Keratinocyte (primary cell): ENCODE measurements around the gene CPLANE2. TPM values are rescaled to one million over a fixed set of nuclear protein-coding genes. Genes with fewer than 3 reads are reported as not detected.
A peak's percentile ranks its signal among the peaks of the same experiment; 100 is the strongest.

Source experiments
- DNase-seq: peaks from one replicate; pipeline ENCODE4 v3.0.0-alpha.2; 2011; ENCODE audit warnings: low read depth, missing footprints, low spot score
- FAIRE-seq: peaks from 2 replicates; lab custom pipeline; 2011; peaks lifted over from hg19 to GRCh38; lab: Jason Lieb, UNC
- H2AFZ ChIP-seq: 2 replicates; pipeline ENCODE4 v1.6.0; 2012; ENCODE audit warnings: low read length, control low read depth, inconsistent platforms; ENCODE audit not compliant: control insufficient read depth
- H3K27ac ChIP-seq: 2 replicates; pipeline ENCODE4 v1.5.1; 2011; ENCODE audit warnings: low read length; ENCODE audit not compliant: control insufficient read depth, insufficient read depth
- H3K27me3 ChIP-seq: 3 replicates; pipeline ENCODE4 v1.6.0; 2011; ENCODE audit warnings: low read length; ENCODE audit not compliant: control insufficient read depth, insufficient read depth; ENCODE audit errors: extremely low read depth
- H3K36me3 ChIP-seq, 2 experiments: 2 replicates in 1 of 2; 3 replicates in 1 of 2; pipeline ENCODE4 v1.5.1; 2011; ENCODE audit warnings: low read length in 2 of 2, mild to moderate bottlenecking in 1 of 2; ENCODE audit not compliant: control insufficient read depth in 2 of 2, insufficient read depth in 2 of 2; ENCODE audit errors: extremely low read depth in 1 of 2
- H3K4me1 ChIP-seq: 3 replicates; pipeline ENCODE4 v1.5.1; 2011; ENCODE audit warnings: low read length; ENCODE audit not compliant: control insufficient read depth, insufficient read depth; ENCODE audit errors: extremely low read depth
- H3K4me2 ChIP-seq: 3 replicates; pipeline ENCODE4 v1.6.0; 2011; ENCODE audit warnings: low read depth, low read length; ENCODE audit not compliant: control insufficient read depth, insufficient read depth; ENCODE audit errors: extremely low read depth
- H3K4me3 ChIP-seq, 3 experiments: fragments of 200-600 bp in 1 of 3; sonication (generic) in 1 of 3; 2 replicates in 2 of 3; 3 replicates in 1 of 3; pipeline ENCODE4 v1.5.1; 2011 to 2016; ENCODE audit warnings: low read length in 3 of 3, mild to moderate bottlenecking in 3 of 3, control low read depth in 2 of 3, inconsistent platforms in 1 of 3, low read depth in 1 of 3, mixed read lengths in 1 of 3, mixed run types in 1 of 3, moderate library complexity in 1 of 3; ENCODE audit not compliant: control insufficient read depth in 2 of 3, insufficient read depth in 2 of 3; ENCODE audit errors: extremely low read depth in 1 of 3
- H3K79me2 ChIP-seq: 2 replicates; pipeline ENCODE4 v1.6.0; 2012; ENCODE audit warnings: low read length; ENCODE audit not compliant: control insufficient read depth, insufficient read depth
- H3K9ac ChIP-seq: 3 replicates; pipeline ENCODE4 v1.6.0; 2011; ENCODE audit warnings: low read length; ENCODE audit not compliant: control insufficient read depth, insufficient read depth; ENCODE audit errors: extremely low read depth
- H3K9me1 ChIP-seq: 3 replicates; pipeline ENCODE4 v1.6.0; 2011; ENCODE audit warnings: low read length; ENCODE audit not compliant: control insufficient read depth, insufficient read depth; ENCODE audit errors: extremely low read depth
- H3K9me3 ChIP-seq: 2 replicates; pipeline ENCODE4 v1.5.1; 2012; ENCODE audit warnings: low read depth, low read length; ENCODE audit not compliant: control insufficient read depth
- H4K20me1 ChIP-seq: 3 replicates; pipeline ENCODE4 v1.6.0; 2011; ENCODE audit warnings: low read length; ENCODE audit not compliant: control insufficient read depth, insufficient read depth; ENCODE audit errors: extremely low read depth
- EZH2 ChIP-seq: IDR thresholded peaks from one replicate; pipeline ENCODE4 v1.6.1; 2012; ENCODE audit warnings: inconsistent platforms, mild to moderate bottlenecking, low read length, moderate library complexity
- dilution Hi-C: fragments of 300-500 bp; cut with MboI; formaldehyde crosslinking; loops from one replicate; pipeline ENCODE4 v1.7.0; 2020; ENCODE audit warnings: low sequenced_read_pairs; ENCODE audit not compliant: extremely low pct_ligation_motif_present
- polyA plus RNA-seq, 5 experiments: library from polyadenylated mRNA; depleted of rRNA in 3 of 5; stranded (reverse) in 3 of 5; stranded (forward) in 1 of 5; unstranded in 1 of 5; fragments of >200 nt; gene quantifications; 1 replicate in 1 of 5; 2 replicates in 3 of 5; 3 replicates in 1 of 5; pipeline versions ENCODE4 v1.2.1 to v1.2.3, GENCODE V29; 2011 to 2012; ENCODE audit warnings: missing spikeins in 2 of 5, low read depth in 1 of 5, low replicate concordance in 1 of 5
- small RNA-seq, 3 experiments: library from RNA; depleted of rRNA; stranded (forward); fragments of <200 nt; gene quantifications; one replicate each; pipeline ENCODE3, GENCODE V24; 2012; ENCODE audit warnings: low read depth in 3 of 3, low replicate concordance in 1 of 3; ENCODE audit not compliant: insufficient read length in 3 of 3
- TF ChIP-seq, protein P1 (sequence below), 3 experiments: IDR thresholded peaks in 1 of 3; conservative IDR thresholded peaks in 1 of 3; optimal IDR thresholded peaks in 1 of 3; 2 replicates in 2 of 3; 3 replicates in 1 of 3; pipeline versions ENCODE3 to v1.5.1; 2011; ENCODE audit warnings: low read length in 3 of 3, mild to moderate bottlenecking in 3 of 3, moderate library complexity in 2 of 3, control low read depth in 1 of 3, inconsistent platforms in 1 of 3; ENCODE audit not compliant: insufficient read depth in 2 of 3; ENCODE audit errors: extremely low read depth in 1 of 3

The CPLANE2 gene
- polyA plus RNA-seq, 1 donor (not counting 4 experiments of a cell fraction or from before 2014, with no cell fraction given) = 2.5 TPM

DNA sequence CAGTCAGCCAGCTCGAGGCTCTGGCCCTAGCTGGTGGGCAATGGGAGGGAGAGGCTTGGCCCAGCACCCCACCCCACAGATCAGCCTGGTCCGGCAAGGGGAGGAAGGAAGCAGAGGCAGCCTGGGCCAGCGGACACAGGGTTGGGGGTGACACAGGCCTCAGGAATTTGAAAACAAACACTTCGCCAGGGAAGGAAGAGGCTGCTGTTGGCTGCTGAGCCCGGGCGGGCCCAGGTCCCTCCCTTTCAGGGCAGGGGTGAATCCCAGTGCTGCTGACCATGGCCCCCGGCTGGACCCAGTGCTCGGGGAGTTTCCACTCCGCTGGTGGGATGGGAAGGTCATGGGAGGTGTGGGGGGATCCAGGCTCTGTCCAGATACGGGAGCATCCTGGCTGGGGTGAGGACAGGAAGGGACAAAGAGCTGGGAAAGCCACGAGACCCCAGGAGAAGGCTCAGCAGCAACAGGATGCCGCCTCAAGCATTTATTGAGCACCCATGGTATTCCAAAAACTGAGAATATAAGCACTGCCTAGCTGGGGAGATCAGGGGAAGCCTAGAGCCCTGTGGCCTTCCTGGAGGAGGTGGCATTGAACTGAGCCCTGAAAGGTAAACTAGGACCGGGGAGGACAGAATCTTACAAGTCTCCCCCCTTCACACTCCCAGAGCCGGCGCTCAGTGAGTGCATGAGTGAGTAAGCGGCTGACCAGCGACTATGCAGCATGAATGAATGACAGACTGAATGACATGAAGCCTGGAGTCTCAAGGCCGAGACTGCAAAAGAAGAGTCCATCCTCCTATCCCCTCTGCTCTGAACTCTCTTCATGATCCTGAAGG lies 54.9 kb downstream of the CPLANE2 start:
- no peaks in the 10 kb centered on the region for H3K9me1 ChIP-seq
- no peaks in the 10 kb centered on the region for H3K27me3 ChIP-seq
- H3K4me2 ChIP-seq = peak overlapping the region; percentile 52
- TF ChIP-seq EZH2 = no peak
- TF ChIP-seq, protein P1, sequence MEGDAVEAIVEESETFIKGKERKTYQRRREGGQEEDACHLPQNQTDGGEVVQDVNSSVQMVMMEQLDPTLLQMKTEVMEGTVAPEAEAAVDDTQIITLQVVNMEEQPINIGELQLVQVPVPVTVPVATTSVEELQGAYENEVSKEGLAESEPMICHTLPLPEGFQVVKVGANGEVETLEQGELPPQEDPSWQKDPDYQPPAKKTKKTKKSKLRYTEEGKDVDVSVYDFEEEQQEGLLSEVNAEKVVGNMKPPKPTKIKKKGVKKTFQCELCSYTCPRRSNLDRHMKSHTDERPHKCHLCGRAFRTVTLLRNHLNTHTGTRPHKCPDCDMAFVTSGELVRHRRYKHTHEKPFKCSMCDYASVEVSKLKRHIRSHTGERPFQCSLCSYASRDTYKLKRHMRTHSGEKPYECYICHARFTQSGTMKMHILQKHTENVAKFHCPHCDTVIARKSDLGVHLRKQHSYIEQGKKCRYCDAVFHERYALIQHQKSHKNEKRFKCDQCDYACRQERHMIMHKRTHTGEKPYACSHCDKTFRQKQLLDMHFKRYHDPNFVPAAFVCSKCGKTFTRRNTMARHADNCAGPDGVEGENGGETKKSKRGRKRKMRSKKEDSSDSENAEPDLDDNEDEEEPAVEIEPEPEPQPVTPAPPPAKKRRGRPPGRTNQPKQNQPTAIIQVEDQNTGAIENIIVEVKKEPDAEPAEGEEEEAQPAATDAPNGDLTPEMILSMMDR (optimal IDR thresholded peaks at IDR 0.05 in 1 of 3, IDR thresholded peaks at IDR 0.05 in 1 of 3, conservative IDR thresholded peaks at IDR 0.05 in 1 of 3; ENCODE audit: extremely low read depth in 1 of 3, insufficient read depth in 2 of 3, low read length in 3 of 3) = no peak
- peak overlapping the region; percentile 27 for H2AFZ ChIP-seq
- peak; percentile 55 for FAIRE-seq
- H3K27ac ChIP-seq = peak overlapping the region; percentile 86
- H3K79me2 ChIP-seq = no peaks in the 10 kb centered on the region
- peaks cover 45% of the 10 kb centered on the region for H3K4me1 ChIP-seq
- H4K20me1 ChIP-seq = no peaks in the 10 kb centered on the region
- no peaks in the 10 kb centered on the region for H3K9me3 ChIP-seq
- H3K9ac ChIP-seq = peak overlapping the region; percentile 67
- no peak for DNase-seq
- H3K36me3 ChIP-seq = no peaks in the 10 kb centered on the region
- no peak overlapping the region for H3K4me3 ChIP-seq
- dilution Hi-C loops = no loop called here

Small RNAs within 50 kb of the gene (small RNA-seq; reads per million reads assigned to genes)
- 0 reads per million in 3 experiments for gene MT1XP1

Other genes starting within 250 kb of the CPLANE2 start
- gene SRARP, start 232.9 kb downstream of the CPLANE2 start, polyA plus RNA-seq = not detected in 3 replicates
- 0.03 to 0.05 TPM in 2 of 3 replicates, not detected in the other for gene HSPB7, start 219.1 kb downstream of the CPLANE2 start, polyA plus RNA-seq
- gene CLCNKA, start 215.1 kb downstream of the CPLANE2 start, polyA plus RNA-seq = not detected in 3 replicates
- 0.10 TPM in 1 of 3 replicates, not detected in the others for gene CLCNKB, start 193.4 kb downstream of the CPLANE2 start, polyA plus RNA-seq
- 0.31 to 0.64 TPM (median 0.56 TPM) in 3 replicates for gene FAM131C, start 163.5 kb downstream of the CPLANE2 start, polyA plus RNA-seq
- 55.6 to 70.9 TPM (median 60.3 TPM) in 3 replicates for gene EPHA2, start 81.1 kb downstream of the CPLANE2 start, polyA plus RNA-seq
- 5.0 to 7.1 TPM (median 5.1 TPM) in 3 replicates for gene ARHGEF19, start 24.5 kb downstream of the CPLANE2 start, polyA plus RNA-seq
- gene FBXO42, start 115.3 kb upstream of the CPLANE2 start, polyA plus RNA-seq = 14.1 to 18.0 TPM (median 15.8 TPM) in 3 replicates
- gene SZRD1, start 130.1 kb upstream of the CPLANE2 start, polyA plus RNA-seq = 68.7 to 106 TPM (median 74.1 TPM) in 3 replicates
- 0.04 TPM in 1 of 3 replicates, not detected in the others for gene SPATA21, start 200.2 kb upstream of the CPLANE2 start, polyA plus RNA-seq
- gene NECAP2, start 203.5 kb upstream of the CPLANE2 start, polyA plus RNA-seq = 75.7 to 90.2 TPM (median 84.9 TPM) in 3 replicates